Measurements from ENCODE around the gene ENDOU.

Gene ENDOU

DNA sequence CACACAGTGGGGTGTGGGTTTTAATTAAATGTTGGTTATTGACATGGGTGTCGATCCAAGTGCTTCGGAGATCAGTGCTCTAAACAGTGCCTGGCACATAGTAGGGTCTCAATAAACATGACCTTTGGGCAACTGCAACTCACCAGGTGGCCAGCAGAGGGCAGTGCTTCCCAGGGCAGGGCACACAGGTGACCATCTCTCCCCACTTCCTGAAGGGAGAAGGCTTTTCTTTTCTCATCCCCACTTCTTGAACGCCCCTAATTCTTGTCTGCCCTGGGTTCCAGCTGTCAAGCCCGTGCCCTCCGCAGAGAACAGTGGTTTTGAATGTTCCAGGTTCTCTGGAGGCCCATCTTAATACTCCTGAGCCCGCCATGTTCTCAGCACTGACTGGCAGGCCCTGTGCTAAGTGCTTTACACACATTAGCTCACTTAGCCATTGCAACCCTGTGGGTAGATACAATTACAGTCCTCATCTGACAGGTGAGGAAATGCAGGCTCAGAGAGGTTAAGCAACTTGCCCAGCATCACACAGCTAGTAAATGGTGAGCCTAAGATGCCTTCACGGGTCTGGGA, 17.0 kb upstream of the ENDOU start:
- DNase-seq, result peak; percentile 43

DNA sequence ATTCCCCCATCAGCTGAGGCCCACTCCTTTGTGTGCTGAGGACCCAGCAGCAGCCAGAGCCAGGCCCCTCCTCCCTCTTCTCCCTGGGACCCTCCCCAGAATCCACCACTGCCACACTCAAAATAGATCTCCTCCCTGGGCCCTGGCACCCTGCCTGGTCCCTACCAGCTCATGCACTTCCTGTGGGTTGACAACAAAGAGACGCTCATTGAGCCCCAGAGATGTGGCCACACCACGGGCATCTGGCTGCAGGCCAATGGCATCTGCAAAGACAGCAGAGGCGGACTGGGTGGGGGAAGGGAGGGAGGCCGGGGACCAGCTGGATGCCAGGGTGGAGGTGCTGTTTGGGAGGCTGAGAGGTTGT, 16.0 kb upstream of the ENDOU start:
- peak; percentile 44 for DNase-seq

DNA sequence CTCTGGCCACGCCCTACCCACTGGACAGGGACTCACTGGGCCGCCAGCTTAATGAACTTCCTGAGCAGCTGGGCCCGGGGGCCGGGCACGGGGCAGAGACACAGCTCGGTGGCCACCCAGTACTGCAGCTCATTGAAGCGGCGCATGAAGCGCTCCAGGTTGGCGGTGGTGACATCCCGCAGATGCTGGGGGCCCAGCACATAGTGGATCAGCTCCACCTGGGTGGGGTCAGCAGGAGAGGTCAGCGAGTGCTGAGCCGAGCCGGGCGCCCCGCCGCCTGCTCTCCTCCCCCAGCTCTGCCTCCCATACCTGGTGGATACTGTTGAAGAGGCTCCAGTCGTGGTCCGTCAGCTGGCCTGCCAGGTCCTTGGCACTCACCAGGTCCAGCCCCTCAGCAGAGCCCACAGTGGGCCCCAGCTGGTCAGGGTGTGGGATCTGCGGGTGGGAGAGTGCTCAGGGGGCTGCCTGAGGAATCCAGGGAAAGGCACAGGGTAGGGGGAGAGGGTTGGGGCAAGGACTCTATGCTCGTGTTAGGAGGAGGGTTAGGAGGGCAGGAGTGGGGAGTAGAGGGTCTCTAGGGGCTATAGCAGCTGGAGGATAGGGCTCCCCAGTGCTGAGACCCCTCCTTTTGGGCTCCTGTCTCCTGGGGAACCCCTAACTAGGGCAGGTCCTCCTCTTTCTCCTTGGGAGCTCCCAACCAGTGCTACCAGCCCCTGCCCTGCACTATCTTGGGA, 15.5 kb upstream of the ENDOU start:
- no peak for DNase-seq

DNA sequence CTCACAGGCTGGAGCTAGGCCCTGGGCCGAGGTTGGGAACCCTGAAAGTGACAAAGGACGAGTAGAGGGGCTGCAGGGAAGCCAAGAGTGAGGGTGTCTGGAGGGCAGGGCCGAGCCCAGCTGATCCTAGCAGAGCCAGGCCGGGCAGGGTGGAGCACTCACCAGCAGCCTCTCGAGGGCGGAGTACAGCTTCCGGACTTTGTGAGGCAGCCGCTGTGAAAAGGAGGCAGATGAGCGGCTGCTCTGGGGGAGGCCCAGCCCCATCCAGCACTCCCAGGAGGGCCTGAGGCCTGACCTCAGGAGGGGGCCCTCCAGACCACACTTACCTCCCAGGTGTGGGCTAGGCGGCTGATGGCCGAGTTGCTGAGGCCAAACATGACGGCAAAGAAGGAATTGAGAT, 14.7 kb upstream of the ENDOU start:
- no peak for DNase-seq

DNA sequence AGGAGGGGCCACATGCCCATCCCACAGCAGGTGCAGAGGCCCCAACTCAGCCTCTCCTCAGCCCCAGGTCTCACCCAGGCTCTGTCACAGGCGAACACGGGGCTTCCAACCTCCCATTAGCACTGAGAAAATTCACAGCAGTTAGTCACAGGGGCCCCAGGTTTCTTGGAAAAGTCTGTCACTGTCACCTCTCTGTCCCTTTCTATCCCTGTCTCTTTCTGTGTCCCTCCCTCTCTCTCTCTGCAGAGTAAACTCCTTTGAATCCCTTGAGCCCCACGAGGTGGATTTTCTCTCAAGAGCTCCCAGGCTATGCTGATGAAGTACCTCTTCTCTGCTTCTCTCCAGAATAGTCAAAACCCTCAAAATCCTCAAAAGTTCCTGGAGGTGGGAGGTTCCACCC, 14.0 kb upstream of the ENDOU start:
- no peak for DNase-seq

DNA sequence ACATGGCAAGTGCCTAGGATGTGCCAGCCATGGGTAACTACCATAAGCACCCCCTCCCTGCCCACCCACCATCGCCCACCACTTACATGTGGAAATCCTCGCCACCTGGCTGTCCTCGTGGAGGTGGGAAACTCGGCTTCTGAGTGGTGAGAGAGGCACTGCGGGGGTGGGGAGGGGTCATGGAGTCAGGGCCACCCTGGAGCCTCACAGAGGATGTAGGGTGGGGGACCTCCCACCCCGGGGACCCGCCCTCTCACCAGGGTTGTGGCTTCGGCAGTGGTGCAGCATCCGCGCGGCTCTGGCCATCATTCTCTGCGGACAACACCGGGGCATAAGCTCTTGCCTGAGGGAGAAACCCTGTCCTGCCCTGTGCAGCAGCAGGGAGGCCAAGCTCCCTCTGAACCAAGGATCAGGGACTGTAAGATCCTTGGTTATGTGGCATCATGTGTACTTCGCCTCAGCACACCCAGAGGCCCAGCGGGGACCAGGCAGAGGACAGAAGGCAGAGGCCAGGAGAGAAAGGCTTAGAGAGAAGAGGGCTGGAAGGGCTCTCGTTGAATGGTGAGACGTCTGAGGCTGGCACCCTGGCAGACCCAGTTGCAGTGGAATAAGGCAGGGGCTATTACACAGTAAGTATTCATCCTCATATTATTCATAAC, 12.8 kb upstream of the ENDOU start:
- DNase-seq, result no peak

- peak; percentile 74 for DNase-seq
Observed at GRCh38 chr12:47736877-47737676, 11.8 kb upstream of the ENDOU start.

GRCh38 chr12:47736216-47736615, 10.9 kb upstream of the ENDOU start:
- DNase-seq, result no peak

GRCh38 chr12:47735649-47736048, 10.4 kb upstream of the ENDOU start:
- no peak for DNase-seq

- no peak for DNase-seq
Observed at GRCh38 chr12:47734725-47735480, 9.6 kb upstream of the ENDOU start.

DNA sequence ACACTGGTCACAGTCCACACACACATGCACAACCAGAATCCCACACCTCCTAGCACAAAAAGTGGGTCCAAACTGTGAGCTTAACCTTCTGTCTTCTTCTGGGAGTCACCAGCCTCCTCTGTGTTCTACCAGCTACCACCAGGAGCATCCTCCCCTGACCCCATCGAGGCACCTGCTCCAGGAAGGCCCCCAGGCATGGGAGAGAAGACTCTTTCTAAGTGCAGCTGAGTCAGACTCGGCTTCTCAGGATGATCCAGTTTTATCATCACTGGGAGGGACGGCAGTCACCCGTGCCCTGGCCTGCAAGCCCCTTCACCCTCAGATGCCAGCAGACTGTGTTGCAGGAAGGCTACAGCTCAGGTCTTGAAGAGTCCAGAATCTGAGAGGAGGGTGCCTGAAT, 7.9 kb upstream of the ENDOU start:
- DNase-seq, result no peak

GRCh38 chr12:47732504-47732903, 7.2 kb upstream of the ENDOU start:
- no peak for DNase-seq

- no peak for DNase-seq
Observed at GRCh38 chr12:47731723-47732122, 6.4 kb upstream of the ENDOU start.

GRCh38 chr12:47730341-47730744, 5.1 kb upstream of the ENDOU start:
- DNase-seq, result peak; percentile 58

GRCh38 chr12:47729233-47729632, 3.9 kb upstream of the ENDOU start:
- peak; percentile 91 for DNase-seq

DNA sequence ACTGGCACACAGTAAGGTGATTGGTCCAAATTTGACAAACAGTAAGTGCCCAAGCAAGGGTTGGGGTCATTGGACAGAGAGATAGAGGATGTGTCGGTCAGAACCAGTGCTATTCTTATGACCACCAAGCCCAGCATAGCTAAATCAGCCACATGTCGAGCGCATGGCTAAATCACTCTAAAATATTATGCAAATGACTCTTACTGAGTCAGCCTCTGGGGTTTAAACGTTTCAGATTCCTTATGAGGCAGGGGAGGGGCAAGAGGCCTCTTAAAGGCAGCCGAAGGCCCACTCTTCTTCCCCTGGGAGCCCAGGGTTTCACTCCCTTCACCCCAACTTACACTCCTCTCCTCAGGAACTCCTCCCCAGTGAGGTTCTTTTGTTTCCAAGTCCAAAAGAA, 603 bp upstream of the ENDOU start:
- DNase-seq, result peak; percentile 85

GRCh38 chr12:47722941-47723631, 2.2 kb downstream of the ENDOU start:
- DNase-seq, result no peak

- DNase-seq, result no peak
Observed at GRCh38 chr12:47722136-47722834, 3.0 kb downstream of the ENDOU start.

DNA sequence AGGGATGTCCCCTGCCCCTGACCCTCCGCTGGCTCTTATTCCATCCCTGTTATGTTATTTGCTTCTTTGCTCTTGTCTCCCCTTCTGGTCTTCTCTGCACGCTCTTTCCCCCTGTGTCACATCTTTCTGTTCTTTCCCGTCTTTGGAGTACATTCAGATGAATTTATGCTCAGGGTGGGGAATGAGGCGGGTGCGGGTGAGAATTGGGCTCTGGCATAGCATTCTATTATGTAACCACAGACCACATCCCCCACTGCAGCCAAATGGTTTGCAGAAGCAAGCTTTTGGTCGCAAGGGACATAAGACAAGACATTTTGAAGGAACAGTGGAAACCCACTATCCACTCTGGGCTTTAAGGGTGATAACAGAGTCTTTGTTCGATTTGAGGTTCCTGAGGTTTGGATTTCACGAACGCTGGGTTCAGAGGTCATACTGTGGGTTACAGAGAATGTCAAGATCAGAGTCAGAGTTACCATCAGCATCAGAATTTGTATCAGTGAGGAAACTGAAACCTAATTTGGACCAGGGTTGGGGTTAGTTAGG, 3.8 kb downstream of the ENDOU start:
- DNase-seq, result no peak

DNA sequence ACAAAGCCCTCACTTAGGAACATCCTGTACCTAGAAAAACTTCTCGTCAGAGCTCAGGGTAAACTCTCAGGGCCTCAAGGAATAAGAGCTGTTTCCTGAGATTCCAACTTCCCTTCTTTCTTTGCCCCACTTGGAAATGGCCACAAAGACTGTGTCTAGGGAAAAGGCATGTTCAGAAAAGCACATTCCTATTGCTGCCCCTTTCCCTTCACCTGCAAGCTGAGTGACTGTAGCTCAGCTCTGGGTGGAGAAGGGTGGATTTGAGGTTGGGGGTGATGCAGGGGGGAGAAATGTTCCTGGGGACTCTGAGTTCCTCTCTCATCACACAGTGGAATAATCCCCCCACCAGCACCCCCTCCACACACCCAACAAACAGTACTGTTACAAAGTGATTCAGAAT, 6.8 kb downstream of the ENDOU start:
- DNase-seq, result no peak

Measured in EL (cell line).